Measurements from ENCODE around the gene ANAPC2.

ANAPC2 gene

DNA sequence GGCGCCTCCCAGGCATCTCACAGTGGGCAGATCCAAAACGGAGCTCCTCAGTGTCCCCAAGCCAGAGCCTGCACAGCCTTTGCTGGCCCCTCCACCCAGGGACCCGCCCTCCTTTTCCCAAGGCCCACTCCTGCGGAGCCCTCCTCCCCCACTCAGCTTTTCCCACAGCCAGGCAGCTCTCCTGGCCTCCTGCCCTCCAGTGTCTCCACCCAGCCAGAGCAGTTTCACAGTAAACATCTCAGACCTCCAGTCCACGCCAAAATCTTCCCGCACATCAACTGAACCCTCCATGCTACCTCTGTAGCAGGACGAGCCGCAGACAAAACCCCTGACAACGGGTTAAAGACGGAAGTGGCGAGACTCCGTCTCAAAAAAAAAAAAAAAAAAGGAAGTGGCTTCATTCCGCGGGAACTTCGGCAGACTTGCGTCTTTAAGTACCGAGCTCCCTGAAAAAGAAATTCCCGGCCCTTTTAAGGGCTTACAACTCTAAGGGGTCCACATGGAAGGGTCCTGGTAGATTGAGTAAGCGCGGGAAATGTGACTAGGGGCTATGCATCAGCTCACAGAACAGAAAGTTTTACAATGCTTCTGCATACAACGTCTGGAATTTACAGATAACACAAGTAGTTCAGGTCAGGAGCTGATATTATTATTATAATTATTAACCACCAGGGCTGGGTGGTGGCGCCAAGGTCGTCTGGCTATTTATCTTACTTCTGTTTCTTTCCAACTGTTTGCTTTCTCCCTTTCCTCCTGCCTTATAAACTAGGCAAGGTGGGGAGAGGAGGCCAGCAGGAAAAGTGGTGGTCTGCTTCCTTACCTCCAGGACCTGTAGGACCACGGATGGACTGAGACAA is 60.8 kb downstream of the ANAPC2 start:
- peak; percentile 40 for DNase-seq (ENCODE audit: low spot score)

DNA sequence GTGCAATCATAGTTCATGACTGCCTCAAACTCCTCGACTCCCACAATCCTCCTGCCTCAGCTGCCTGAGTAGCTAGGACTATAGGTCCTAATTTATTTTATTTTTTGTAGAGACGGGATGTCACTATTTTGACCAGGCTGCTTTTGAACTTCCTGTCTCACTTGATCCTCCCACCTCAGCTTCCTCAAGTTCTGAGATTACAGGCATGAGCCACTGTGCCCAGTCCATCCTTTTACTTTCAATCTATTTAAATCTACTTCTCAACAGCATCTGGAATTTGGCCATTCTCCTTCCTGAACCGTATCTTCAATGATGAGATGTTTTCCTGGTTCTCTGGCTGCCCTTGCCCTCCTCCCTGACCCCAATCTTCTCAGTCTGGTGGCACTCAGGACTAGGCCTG is 61.6 kb downstream of the ANAPC2 start:
- no peak for DNase-seq (ENCODE audit: low spot score)
